HuH-7 (cell line): Measurements from ENCODE around the gene IL4R.
"Not testable (repeated sequence)": the region's sequence is repeated elsewhere in the genome, so short reads cannot be mapped to it uniquely, and the experiment has no call there.

Experiments used
- DNase-seq: peaks from one replicate; pipeline ENCODE4 v3.0.0; 2011; ENCODE audit warnings: low spot score

The IL4R gene

GRCh38 chr16:27381974-27382855, 68.4 kb downstream of the IL4R start:
- DNase-seq: no peak

GRCh38 chr16:27383556-27384243, 69.9 kb downstream of the IL4R start:
- no peak for DNase-seq

- no peak for DNase-seq
Measured at GRCh38 chr16:27384425-27384824, 70.7 kb downstream of the IL4R start.

GRCh38 chr16:27385398-27385797, 71.6 kb downstream of the IL4R start:
- DNase-seq: no peak

GRCh38 chr16:27386674-27387073, 72.9 kb downstream of the IL4R start:
- no peak for DNase-seq

- no peak for DNase-seq
Measured at GRCh38 chr16:27387724-27388123, 74.0 kb downstream of the IL4R start.

GRCh38 chr16:27389272-27389961, 75.6 kb downstream of the IL4R start:
- DNase-seq: no peak

GRCh38 chr16:27390151-27390550, 76.4 kb downstream of the IL4R start:
- no peak for DNase-seq

GRCh38 chr16:27392671-27393070, 78.9 kb downstream of the IL4R start:
- no peak for DNase-seq

GRCh38 chr16:27394516-27394915, 80.7 kb downstream of the IL4R start:
- DNase-seq: no peak

- DNase-seq: not testable (repeated sequence)
Measured at GRCh38 chr16:27398341-27398893, 84.6 kb downstream of the IL4R start.

GRCh38 chr16:27398894-27399853, 85.4 kb downstream of the IL4R start:
- no peak for DNase-seq

- DNase-seq: no peak
Measured at GRCh38 chr16:27399969-27400368, 86.2 kb downstream of the IL4R start.

GRCh38 chr16:27400751-27401620, 87.2 kb downstream of the IL4R start:
- DNase-seq: no peak

- DNase-seq: no peak
Measured at GRCh38 chr16:27401768-27402568, 88.2 kb downstream of the IL4R start, which contains the start of gene IL21R. Gene IL21R, plus strand, starts transcription at chr16:27402174. Its CDS starts 27,898 bp downstream, at chr16:27430072.

- DNase-seq: no peak
Measured at GRCh38 chr16:27402569-27402963, 88.8 kb downstream of the IL4R start.

GRCh38 chr16:27402964-27403600, 89.3 kb downstream of the IL4R start:
- DNase-seq: no peak

- DNase-seq: no peak
Measured at GRCh38 chr16:27403601-27403992, 89.8 kb downstream of the IL4R start.
